ENCODE measurements around the gene AQP9.

GRCh38 chr15:58185439-58185838 is 47.3 kb downstream of the AQP9 start:
- TF ChIP-seq, protein P1, sequence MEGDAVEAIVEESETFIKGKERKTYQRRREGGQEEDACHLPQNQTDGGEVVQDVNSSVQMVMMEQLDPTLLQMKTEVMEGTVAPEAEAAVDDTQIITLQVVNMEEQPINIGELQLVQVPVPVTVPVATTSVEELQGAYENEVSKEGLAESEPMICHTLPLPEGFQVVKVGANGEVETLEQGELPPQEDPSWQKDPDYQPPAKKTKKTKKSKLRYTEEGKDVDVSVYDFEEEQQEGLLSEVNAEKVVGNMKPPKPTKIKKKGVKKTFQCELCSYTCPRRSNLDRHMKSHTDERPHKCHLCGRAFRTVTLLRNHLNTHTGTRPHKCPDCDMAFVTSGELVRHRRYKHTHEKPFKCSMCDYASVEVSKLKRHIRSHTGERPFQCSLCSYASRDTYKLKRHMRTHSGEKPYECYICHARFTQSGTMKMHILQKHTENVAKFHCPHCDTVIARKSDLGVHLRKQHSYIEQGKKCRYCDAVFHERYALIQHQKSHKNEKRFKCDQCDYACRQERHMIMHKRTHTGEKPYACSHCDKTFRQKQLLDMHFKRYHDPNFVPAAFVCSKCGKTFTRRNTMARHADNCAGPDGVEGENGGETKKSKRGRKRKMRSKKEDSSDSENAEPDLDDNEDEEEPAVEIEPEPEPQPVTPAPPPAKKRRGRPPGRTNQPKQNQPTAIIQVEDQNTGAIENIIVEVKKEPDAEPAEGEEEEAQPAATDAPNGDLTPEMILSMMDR (IDR thresholded peaks at IDR 0.05): no peak
- TF ChIP-seq POLR2A (IDR thresholded peaks at IDR 0.05): no peak

All from tibial nerve (tissue), 3 donors.